Erythroblast (primary cell): Measurements from ENCODE around the gene DAPK2.

Experiments
- GATA1 ChIP-seq: IDR thresholded peaks from 2 replicates; pipeline ENCODE4 v1.6.1; 2011; ENCODE audit warnings: low read depth, mild to moderate bottlenecking, control low read depth, low read length, moderate library complexity
- POLR2A ChIP-seq: IDR thresholded peaks from 2 replicates; pipeline ENCODE4 v1.6.1; 2011; ENCODE audit warnings: mild to moderate bottlenecking, low read length

DNA sequence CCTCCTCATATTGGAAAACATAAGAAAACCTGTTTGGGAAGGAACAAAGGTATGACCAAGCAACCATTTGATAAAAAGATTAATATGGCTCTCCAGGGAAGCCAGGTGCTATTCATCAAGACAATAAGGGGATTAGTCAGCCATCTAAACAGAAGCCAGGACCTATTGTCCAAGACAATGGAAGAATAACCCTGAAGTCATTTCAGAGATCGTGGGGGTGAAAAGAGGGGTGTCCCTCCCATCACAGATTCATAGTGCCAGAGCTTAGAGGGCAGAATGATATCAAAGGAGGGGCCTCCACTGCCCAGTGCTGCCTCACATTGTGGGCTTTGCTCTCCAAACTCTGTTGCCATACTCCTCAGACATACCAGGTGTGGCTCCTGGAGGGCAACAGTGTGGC lies 73.5 kb downstream of the DAPK2 start:
- no peak for TF ChIP-seq POLR2A
- TF ChIP-seq GATA1: no peak
